ENCODE data around the gene SDR39U1.
"Not testable (repeated sequence)": the region's sequence is repeated elsewhere in the genome, so short reads cannot be mapped to it uniquely, and the experiment has no call there.

Gene SDR39U1

GRCh38 chr14:24470450-24470849 is 27.9 kb upstream of the SDR39U1 start:
- H3K36me3 ChIP-seq (ENCODE audit: control insufficient read depth in 2 of 2, insufficient read depth in 1 of 2, low read length in 2 of 2); POLR2A ChIA-PET; H3K4me3 ChIP-seq (ENCODE audit: low read depth, low read length); H3K4me1 ChIP-seq (ENCODE audit: control insufficient read depth, insufficient read depth, low read length); H3K27ac ChIP-seq (ENCODE audit: extremely low read depth, low read depth, low read length); H3K9me3 ChIP-seq (ENCODE audit: control insufficient read depth, insufficient read depth, low read depth, low read length); CTCF ChIA-PET: not testable (repeated sequence)
- peak; percentile 52; the same call in 1 of the 2 replicates for TF ChIP-seq ZNF146 (tag by site-specific recombination; IDR thresholded peaks at IDR 0.05)

GRCh38 chr14:24465805-24466204 is 23.2 kb upstream of the SDR39U1 start:
- POLR2A ChIA-PET, result no interaction called here
- CTCF ChIA-PET, result no interaction called here
- 0 out of 2 replicates have a peak, but pooled peaks cover 2% of the 10 kb centered on the region for H3K4me1 ChIP-seq (ENCODE audit: control insufficient read depth, insufficient read depth, low read length)

DNA sequence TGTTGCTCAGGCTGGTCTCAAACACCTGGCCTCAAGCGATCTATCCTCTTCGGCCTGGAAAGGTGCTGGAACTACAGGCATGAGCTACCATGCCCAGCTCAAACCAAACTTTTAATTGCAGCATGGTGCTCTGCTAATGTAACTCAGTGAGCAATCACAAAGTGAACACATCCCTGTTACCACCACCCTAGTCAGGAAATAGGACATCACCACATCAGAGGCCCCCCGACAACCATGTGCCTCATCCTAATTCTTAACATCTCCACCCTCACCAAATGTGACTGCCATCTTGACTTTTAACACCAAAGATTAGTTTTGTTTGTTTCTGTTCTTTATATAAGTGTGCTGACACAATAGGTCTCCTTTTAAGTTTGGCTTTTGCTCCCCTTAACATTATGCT is 22.8 kb upstream of the SDR39U1 start:
- Histone ChIP-seq H3K4me3 (ENCODE audit: low read depth, low read length) (no peak overlapping the region), H3K36me3 (ENCODE audit: control insufficient read depth in 2 of 2, insufficient read depth in 1 of 2, low read length in 2 of 2) (no peaks in the 10 kb centered on the region), H3K27ac (ENCODE audit: extremely low read depth, low read depth, low read length) (no peak overlapping the region), H3K9me3 (ENCODE audit: control insufficient read depth, insufficient read depth, low read depth, low read length) (no peaks in the 10 kb centered on the region), H3K4me1 (ENCODE audit: control insufficient read depth, insufficient read depth, low read length) (0 out of 2 replicates have a peak, but pooled peaks cover 2% of the 10 kb centered on the region)
- ChIA-PET CTCF (no interaction called here), POLR2A (no interaction called here)
- TF ChIP-seq KLF8 (tag by site-specific recombination; IDR thresholded peaks at IDR 0.05), result no peak
- no peak for TF ChIP-seq ZNF416 (tag by site-specific recombination; IDR thresholded peaks at IDR 0.05)
- TF ChIP-seq, protein P1, sequence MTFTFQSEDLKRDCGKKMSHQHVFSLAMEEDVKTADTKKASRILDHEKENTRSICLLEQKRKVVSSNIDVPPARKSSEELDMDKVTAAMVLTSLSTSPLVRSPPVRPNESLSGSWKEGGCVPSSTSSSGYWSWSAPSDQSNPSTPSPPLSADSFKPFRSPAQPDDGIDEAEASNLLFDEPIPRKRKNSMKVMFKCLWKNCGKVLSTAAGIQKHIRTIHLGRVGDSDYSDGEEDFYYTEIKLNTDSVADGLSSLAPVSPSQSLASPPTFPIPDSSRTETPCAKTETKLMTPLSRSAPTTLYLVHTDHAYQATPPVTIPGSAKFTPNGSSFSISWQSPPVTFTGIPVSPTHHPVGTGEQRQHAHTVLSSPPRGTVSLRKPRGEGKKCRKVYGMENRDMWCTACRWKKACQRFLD (tag by site-specific recombination; IDR thresholded peaks at IDR 0.05), result no peak

More at GRCh38 chr14:24465805-24466204, 23.2 kb upstream of the SDR39U1 start:
- Histone ChIP-seq H3K27ac (ENCODE audit: extremely low read depth, low read depth, low read length) (no peak overlapping the region), H3K4me3 (ENCODE audit: low read depth, low read length) (no peak overlapping the region), H3K9me3 (ENCODE audit: control insufficient read depth, insufficient read depth, low read depth, low read length) (no peaks in the 10 kb centered on the region), H3K36me3 (ENCODE audit: control insufficient read depth in 2 of 2, insufficient read depth in 1 of 2, low read length in 2 of 2) (no peaks in the 10 kb centered on the region)
- TF ChIP-seq ZNF292 (tag by site-specific recombination; IDR thresholded peaks at IDR 0.05; ENCODE audit: borderline replicate concordance, low read depth), result no peak

GRCh38 chr14:24463884-24464785 is 21.6 kb upstream of the SDR39U1 start:
- Histone ChIP-seq H3K36me3 (ENCODE audit: control insufficient read depth in 2 of 2, insufficient read depth in 1 of 2, low read length in 2 of 2) (no peaks in the 10 kb centered on the region), H3K9me3 (ENCODE audit: control insufficient read depth, insufficient read depth, low read depth, low read length) (no peaks in the 10 kb centered on the region), H3K4me3 (ENCODE audit: low read depth, low read length) (no peak overlapping the region), H3K4me1 (ENCODE audit: control insufficient read depth, insufficient read depth, low read length) (0 out of 2 replicates have a peak, but pooled peaks cover 2% of the 10 kb centered on the region), H3K27ac (ENCODE audit: extremely low read depth, low read depth, low read length) (no peak overlapping the region)
- ChIA-PET CTCF (no interaction called here), POLR2A (no interaction called here)
- TF ChIP-seq ZBTB6 (tag by site-specific recombination; IDR thresholded peaks at IDR 0.05), result no peak
- TF ChIP-seq, protein P2, sequence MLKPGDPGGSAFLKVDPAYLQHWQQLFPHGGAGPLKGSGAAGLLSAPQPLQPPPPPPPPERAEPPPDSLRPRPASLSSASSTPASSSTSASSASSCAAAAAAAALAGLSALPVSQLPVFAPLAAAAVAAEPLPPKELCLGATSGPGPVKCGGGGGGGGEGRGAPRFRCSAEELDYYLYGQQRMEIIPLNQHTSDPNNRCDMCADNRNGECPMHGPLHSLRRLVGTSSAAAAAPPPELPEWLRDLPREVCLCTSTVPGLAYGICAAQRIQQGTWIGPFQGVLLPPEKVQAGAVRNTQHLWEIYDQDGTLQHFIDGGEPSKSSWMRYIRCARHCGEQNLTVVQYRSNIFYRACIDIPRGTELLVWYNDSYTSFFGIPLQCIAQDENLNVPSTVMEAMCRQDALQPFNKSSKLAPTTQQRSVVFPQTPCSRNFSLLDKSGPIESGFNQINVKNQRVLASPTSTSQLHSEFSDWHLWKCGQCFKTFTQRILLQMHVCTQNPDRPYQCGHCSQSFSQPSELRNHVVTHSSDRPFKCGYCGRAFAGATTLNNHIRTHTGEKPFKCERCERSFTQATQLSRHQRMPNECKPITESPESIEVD (tag by site-specific recombination; IDR thresholded peaks at IDR 0.05), result peak; percentile 39; the same call in 1 of the 2 replicates
- TF ChIP-seq SALL2 (tag by site-specific recombination; IDR thresholded peaks at IDR 0.05; ENCODE audit: borderline replicate concordance), result no peak
- no peak for TF ChIP-seq PRDM2 (tag by site-specific recombination; IDR thresholded peaks at IDR 0.05; ENCODE audit: borderline replicate concordance)
- TF ChIP-seq ZNF174 (tag by site-specific recombination; IDR thresholded peaks at IDR 0.05), result no peak
- 0 out of 2 replicates have a peak, but pooled peaks have one; percentile 42 for TF ChIP-seq PRDM4 (tag by site-specific recombination; IDR thresholded peaks at IDR 0.05)
- TF ChIP-seq WT1 (tag by site-specific recombination; IDR thresholded peaks at IDR 0.05), result no peak
